CD14-positive monocyte (primary cell): ENCODE measurements around the gene UBE3C. TPM values are rescaled to one million over a fixed set of nuclear protein-coding genes. Genes with fewer than 3 reads are reported as not detected.
A peak's percentile ranks its signal among the peaks of the same experiment; 100 is the strongest.

ENCODE experiments used
- DNase-seq, 3 donors: peaks; one replicate each; pipeline ENCODE4 v3.0.0-alpha.2; 2011 to 2022
- H2AFZ ChIP-seq: 2 replicates; pipeline ENCODE4 v1.6.0; 2012; ENCODE audit warnings: mild to moderate bottlenecking, low read depth, low read length, inconsistent platforms; ENCODE audit not compliant: insufficient read depth, poor library complexity, severe bottlenecking
- H3K27ac ChIP-seq, 2 donors: 1 replicate in 1 of 2; 2 replicates in 1 of 2; pipeline ENCODE4 v1.5.1; 2012 to 2013; ENCODE audit warnings: low read length in 2 of 2, control low read depth in 1 of 2, inconsistent platforms in 1 of 2, low read depth in 1 of 2, mild to moderate bottlenecking in 1 of 2
- H3K27me3 ChIP-seq, 2 donors: one replicate each; pipeline versions ENCODE4 v1.6.0 to v1.6.1; 2011 to 2013; ENCODE audit warnings: low read length in 2 of 2; ENCODE audit not compliant: control insufficient read depth in 2 of 2, insufficient read depth in 2 of 2
- H3K36me3 ChIP-seq, 2 donors: replicated peaks in 1 of 2; 1 replicate in 1 of 2; 2 replicates in 1 of 2; pipeline versions ENCODE4 v1.5.1 to v1.6.1; 2012 to 2013; ENCODE audit warnings: low read length in 2 of 2, control low read depth in 1 of 2, inconsistent platforms in 1 of 2, mild to moderate bottlenecking in 1 of 2; ENCODE audit not compliant: insufficient read depth in 2 of 2, control insufficient read depth in 1 of 2
- H3K4me1 ChIP-seq, 2 donors: 1 replicate in 1 of 2; 2 replicates in 1 of 2; pipeline versions ENCODE4 v1.5.1 to v1.6.1; 2012 to 2013; ENCODE audit warnings: low read length in 2 of 2, control low read depth in 1 of 2, inconsistent platforms in 1 of 2, mild to moderate bottlenecking in 1 of 2, moderate library complexity in 1 of 2; ENCODE audit not compliant: insufficient read depth in 2 of 2, control insufficient read depth in 1 of 2
- H3K4me2 ChIP-seq: replicated peaks from 2 replicates; pipeline ENCODE3; 2012; ENCODE audit warnings: low read length, moderate library complexity, mild to moderate bottlenecking; ENCODE audit not compliant: poor library complexity, severe bottlenecking; ENCODE audit errors: extremely low read depth
- H3K4me3 ChIP-seq, 3 experiments: fragments of 200-600 bp in 1 of 3; sonication (generic) in 1 of 3; replicated peaks in 1 of 3; 1 replicate in 2 of 3; 2 replicates in 1 of 3; pipeline ENCODE4 v1.5.1; 2011 to 2013; ENCODE audit warnings: low read length in 3 of 3, mild to moderate bottlenecking in 3 of 3, control low read depth in 2 of 3, low read depth in 2 of 3, inconsistent platforms in 1 of 3, moderate library complexity in 1 of 3
- H3K79me2 ChIP-seq: 2 replicates; pipeline ENCODE4 v1.6.0; 2012; ENCODE audit warnings: mild to moderate bottlenecking, control low read depth, inconsistent platforms, low read length, moderate library complexity; ENCODE audit not compliant: insufficient read depth
- H3K9ac ChIP-seq: 2 replicates; pipeline ENCODE4 v1.6.0; 2017; ENCODE audit warnings: low read length, mild to moderate bottlenecking; ENCODE audit not compliant: insufficient read depth, poor library complexity, severe bottlenecking
- H3K9me3 ChIP-seq, 2 donors: replicated peaks in 1 of 2; 1 replicate in 1 of 2; 2 replicates in 1 of 2; pipeline versions ENCODE4 v1.5.1 to v1.6.1; 2012 to 2013; ENCODE audit warnings: low read length in 2 of 2, control low read depth in 1 of 2; ENCODE audit not compliant: control insufficient read depth in 1 of 2, insufficient read depth in 1 of 2
- H4K20me1 ChIP-seq: 2 replicates; pipeline ENCODE4 v1.6.0; 2012; ENCODE audit warnings: mild to moderate bottlenecking, low read length, control low read depth, moderate library complexity; ENCODE audit not compliant: insufficient read depth
- H3K27ac Mint-ChIP-seq, 7 donors: one replicate each; pipeline ENCODE4 v1.8.0; 2020; ENCODE audit warnings: mild to moderate bottlenecking in 7 of 7, mixed read lengths in 7 of 7, moderate library complexity in 6 of 7, inconsistent platforms in 2 of 7
- H3K27me3 Mint-ChIP-seq, 3 donors: one replicate each; pipeline ENCODE4 v1.8.0; 2021 to 2022; ENCODE audit warnings: low read depth in 3 of 3, mild to moderate bottlenecking in 3 of 3, mixed read lengths in 3 of 3, moderate library complexity in 3 of 3, inconsistent platforms in 1 of 3
- H3K36me3 Mint-ChIP-seq, 2 donors: one replicate each; pipeline ENCODE4 v1.8.0; 2020; ENCODE audit warnings: mixed read lengths in 2 of 2, inconsistent platforms in 1 of 2, mild to moderate bottlenecking in 1 of 2
- H3K4me1 Mint-ChIP-seq: one replicate; pipeline ENCODE4 v1.8.0; 2020; ENCODE audit warnings: mild to moderate bottlenecking, mixed read lengths
- H3K4me3 Mint-ChIP-seq, 2 donors: one replicate each; pipeline ENCODE4 v1.8.0; 2020; ENCODE audit warnings: mild to moderate bottlenecking in 2 of 2, mixed read lengths in 2 of 2, moderate library complexity in 1 of 2
- H3K9me3 Mint-ChIP-seq, 7 donors: one replicate each; pipeline ENCODE4 v1.8.0; 2020 to 2022; ENCODE audit warnings: mixed read lengths in 7 of 7, mild to moderate bottlenecking in 6 of 7, moderate library complexity in 6 of 7, inconsistent platforms in 2 of 7
- WGBS: methylation state at CpG from one replicate; pipeline ENCODE4 v1.1.5; 2013; ENCODE audit warnings: missing lambda C conversion rate; ENCODE audit not compliant: insufficient coverage; 5-methylcytosine and 5-hydroxymethylcytosine counted together
- intact Hi-C, 2 donors: fragments of 100-400 bp; cut with micrococcal nuclease; formaldehyde crosslinking; loops; one replicate each; pipeline versions ENCODE4 v1.15.0 to v1.15.1; 2023
- polyA plus RNA-seq, 3 donors: library from polyadenylated mRNA; depleted of rRNA in 1 of 3; unstranded in 2 of 3; stranded (reverse) in 1 of 3; fragments of 300-500 nt in 2 of 3; fragments of >200 nt in 1 of 3; fragmentation: Illumina TruSeq in 2 of 3; gene quantifications; 1 replicate in 2 of 3; 2 replicates in 1 of 3; pipeline ENCODE4 v1.2.3, GENCODE V29; 2012 to 2021
- TF ChIP-seq, protein P1 (sequence below): fragments of 200-600 bp; IDR thresholded peaks from one replicate; pipeline ENCODE4 v1.8.0; 2022; ENCODE audit warnings: antibody characterized with exemption, mild to moderate bottlenecking

UBE3C gene
- polyA plus RNA-seq, 3 donors = 19.5 to 34.5 (median 24.3) TPM

DNA sequence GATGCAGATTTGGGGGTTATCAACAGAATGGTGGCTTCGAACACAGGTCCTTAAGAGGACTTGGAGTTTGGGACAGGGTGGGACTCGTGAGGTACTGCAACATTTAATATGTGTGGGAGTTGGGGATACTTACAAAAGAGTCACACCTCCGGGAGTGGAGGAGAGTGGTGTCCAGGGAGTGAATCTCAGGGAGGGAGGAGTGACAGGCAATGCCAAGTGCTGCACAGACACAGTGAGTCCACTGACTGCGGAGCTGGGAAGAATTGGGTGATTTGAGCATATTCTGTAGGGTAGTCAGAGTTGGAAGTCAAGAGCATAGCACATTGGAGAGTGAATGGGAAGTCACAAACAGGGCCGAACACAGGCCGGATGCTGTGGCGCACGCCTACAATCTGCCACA is 5.1 kb downstream of the UBE3C start:
- H3K4me1 ChIP-seq = peaks cover 21 to 28% of the 10 kb centered on the region in 2 donors
- DNase-seq = no peak

GRCh38 chr7:157149317-157149716 is 10.6 kb downstream of the UBE3C start:
- H3K4me1 ChIP-seq = peaks cover 0 to 4% of the 10 kb centered on the region in 2 donors
- H3K27me3 ChIP-seq = no peaks in the 10 kb centered on the region
- WGBS = 100% methylated on average over 2 of the region's 4 CpGs
- H3K4me3 ChIP-seq = no peak overlapping the region
- no peaks in the 10 kb centered on the region for H3K9me3 ChIP-seq
- peaks cover 12 to 26% of the 10 kb centered on the region in 2 donors for H3K36me3 Mint-ChIP-seq
- no peak for DNase-seq
- no peak overlapping the region for H3K9ac ChIP-seq
- no peaks in the 10 kb centered on the region for H3K9me3 Mint-ChIP-seq
- H3K4me3 Mint-ChIP-seq = no peak overlapping the region
- intact Hi-C loops = loop anchor here in 1 of 2 donors (10.0 kb wide), 1 partner anchor 255 kb away; the partner anchor contains the start of gene LMBR1
- H3K27ac ChIP-seq = no peak overlapping the region
- H3K4me2 ChIP-seq = no peak overlapping the region
- TF ChIP-seq, protein P1, sequence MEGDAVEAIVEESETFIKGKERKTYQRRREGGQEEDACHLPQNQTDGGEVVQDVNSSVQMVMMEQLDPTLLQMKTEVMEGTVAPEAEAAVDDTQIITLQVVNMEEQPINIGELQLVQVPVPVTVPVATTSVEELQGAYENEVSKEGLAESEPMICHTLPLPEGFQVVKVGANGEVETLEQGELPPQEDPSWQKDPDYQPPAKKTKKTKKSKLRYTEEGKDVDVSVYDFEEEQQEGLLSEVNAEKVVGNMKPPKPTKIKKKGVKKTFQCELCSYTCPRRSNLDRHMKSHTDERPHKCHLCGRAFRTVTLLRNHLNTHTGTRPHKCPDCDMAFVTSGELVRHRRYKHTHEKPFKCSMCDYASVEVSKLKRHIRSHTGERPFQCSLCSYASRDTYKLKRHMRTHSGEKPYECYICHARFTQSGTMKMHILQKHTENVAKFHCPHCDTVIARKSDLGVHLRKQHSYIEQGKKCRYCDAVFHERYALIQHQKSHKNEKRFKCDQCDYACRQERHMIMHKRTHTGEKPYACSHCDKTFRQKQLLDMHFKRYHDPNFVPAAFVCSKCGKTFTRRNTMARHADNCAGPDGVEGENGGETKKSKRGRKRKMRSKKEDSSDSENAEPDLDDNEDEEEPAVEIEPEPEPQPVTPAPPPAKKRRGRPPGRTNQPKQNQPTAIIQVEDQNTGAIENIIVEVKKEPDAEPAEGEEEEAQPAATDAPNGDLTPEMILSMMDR = no peak
- no peak overlapping the region for H2AFZ ChIP-seq
- H3K79me2 ChIP-seq = peaks cover 100% of the 10 kb centered on the region
- peaks cover 0 to 2% (median 0%) of the 10 kb centered on the region in 3 donors for H3K27me3 Mint-ChIP-seq
- peaks cover 100% of the 10 kb centered on the region for H4K20me1 ChIP-seq
- H3K36me3 ChIP-seq = peaks cover 0 to 35% of the 10 kb centered on the region in 2 donors
- H3K4me1 Mint-ChIP-seq = peaks cover 27% of the 10 kb centered on the region
- peak overlapping the region in 1 of 7 donors; percentile 37 for H3K27ac Mint-ChIP-seq

More for the DNA sequence above, 5.1 kb downstream of the UBE3C start:
- H3K79me2 ChIP-seq = peaks cover 97% of the 10 kb centered on the region
- intact Hi-C loops = loop anchor here in 1 of 2 donors (10.0 kb wide), 1 partner anchor 249 kb away; the partner anchor contains the start of gene LMBR1
- H3K4me1 Mint-ChIP-seq = peaks cover 39% of the 10 kb centered on the region
- TF ChIP-seq, protein P1 = no peak
- no peak overlapping the region for H3K4me3 ChIP-seq
- H3K9ac ChIP-seq = no peak overlapping the region
- no peak overlapping the region for H3K4me3 Mint-ChIP-seq
- no peaks in the 10 kb centered on the region for H3K9me3 Mint-ChIP-seq
- H3K27me3 Mint-ChIP-seq = peaks cover 0 to 2% (median 0%) of the 10 kb centered on the region in 3 donors
- H3K36me3 ChIP-seq = peaks cover 8 to 31% of the 10 kb centered on the region in 2 donors
- peak overlapping the region in 1 of 2 donors; percentile 29 for H3K27ac ChIP-seq
- no peaks in the 10 kb centered on the region for H3K27me3 ChIP-seq
- peak overlapping the region in 4 of 7 donors; percentile 35 to 80 (median 56) for H3K27ac Mint-ChIP-seq
- 95% methylated on average over 4 of the region's 8 CpGs for WGBS
- peaks cover 17 to 37% of the 10 kb centered on the region in 2 donors for H3K36me3 Mint-ChIP-seq
- no peaks in the 10 kb centered on the region for H3K9me3 ChIP-seq
- no peak overlapping the region for H2AFZ ChIP-seq
- H3K4me2 ChIP-seq = no peak overlapping the region
- H4K20me1 ChIP-seq = peaks cover 97% of the 10 kb centered on the region
